Lower leg skin (tissue), 4 donors: ENCODE results near the gene PRKCQ. TPM values are rescaled to one million over a fixed set of nuclear protein-coding genes. Genes with fewer than 3 reads are reported as not detected.

Source experiments
- DNase-seq, 2 donors: peaks; one replicate each; pipeline ENCODE4 v3.0.0-alpha.2; 2019; ENCODE audit warnings: low spot score in 2 of 2
- H3K4me3 ChIP-seq: fragments of 200-600 bp; sonication (generic); 2 replicates; pipeline ENCODE4 v1.5.1; 2017; ENCODE audit warnings: mild to moderate bottlenecking, low read depth; ENCODE audit not compliant: poor library complexity, severe bottlenecking
- CTCF ChIP-seq, 3 donors: fragments of 450-650 bp; IDR thresholded peaks; one replicate each; pipeline ENCODE4 v1.5.1; 2016; ENCODE audit warnings: antibody characterized with exemption in 3 of 3, mild to moderate bottlenecking in 3 of 3, moderate library complexity in 2 of 3
- POLR2A ChIP-seq, 2 donors: fragments of 450-650 bp; IDR thresholded peaks; one replicate each; pipeline ENCODE4 v1.6.1; 2016 to 2017; ENCODE audit warnings: antibody characterized with exemption in 2 of 2, mild to moderate bottlenecking in 1 of 2, moderate library complexity in 1 of 2
- WGBS, 2 donors: methylation state at CpG; one replicate each; pipeline ENCODE4 v1.1.5; 2018; 5-methylcytosine and 5-hydroxymethylcytosine counted together
- intact Hi-C: fragments of 100-400 bp; cut with DNase I; formaldehyde crosslinking; loops from one replicate; pipeline ENCODE4 v1.15.0; 2023; ENCODE audit warnings: low total_unique reads
- total RNA-seq, 4 donors: library from RNA; depleted of rRNA; stranded (reverse); fragments of >200 nt; gene quantifications; one replicate each; pipeline ENCODE4 v1.1.0, GENCODE V29; 2016

The PRKCQ gene
- total RNA-seq, 4 donors from 2014 or later = 0.06 to 0.17 TPM; not detected in 2

GRCh38 chr10:6580279-6581029 is 378 bp upstream of the PRKCQ start:
- whole genome bisulfite sequencing, 2 donors = 7 to 10% methylated on average over 17 to 30 of the region's 56 CpGs
- peak in 1 of 2 donors; percentile 88 for DNase-seq

DNA sequence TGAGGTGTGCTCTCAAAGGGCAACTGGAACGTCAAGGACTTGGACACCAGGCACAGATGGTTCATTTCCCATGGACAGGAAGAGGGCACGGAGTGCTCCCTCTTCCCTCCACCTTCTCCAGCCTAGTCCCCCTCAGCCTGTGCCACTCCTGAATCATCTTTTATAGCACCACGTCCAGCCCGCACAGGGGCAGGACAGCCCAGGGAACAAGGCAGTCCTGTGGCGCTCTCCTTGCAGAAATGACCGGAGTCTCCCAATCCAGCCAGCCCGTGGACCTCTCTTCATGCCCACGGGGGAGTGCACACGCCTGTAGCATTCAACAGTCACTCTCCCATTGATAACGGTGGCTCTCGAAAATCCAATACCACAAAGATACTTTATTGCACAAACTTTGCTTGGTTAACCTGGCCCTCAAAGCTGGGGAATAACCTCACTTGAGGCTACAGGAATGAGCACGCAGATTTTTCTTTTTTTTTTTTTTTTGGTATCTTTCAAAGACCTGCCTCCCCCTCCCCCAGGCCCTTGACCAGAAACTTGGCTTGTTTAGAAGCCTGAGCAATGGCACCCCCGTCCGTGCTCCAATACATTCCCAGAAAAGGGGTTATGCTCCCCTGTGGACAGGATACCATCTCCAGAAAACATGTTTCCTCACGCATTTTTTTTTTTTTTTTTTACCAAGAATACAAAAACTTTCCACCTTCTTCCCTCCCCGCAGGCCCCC is 733 bp downstream of the PRKCQ start:
- peak overlapping the region; percentile 38 for H3K4me3 ChIP-seq
- WGBS, 2 donors = 21 to 27% methylated on average over 16 of the region's 16 CpGs
- intact Hi-C loops = no loop called here
- DNase-seq = no peak
- TF ChIP-seq POLR2A (IDR thresholded peaks at IDR 0.05) = no peak
- TF ChIP-seq CTCF (IDR thresholded peaks at IDR 0.05) = no peak

More at GRCh38 chr10:6580279-6581029, 378 bp upstream of the PRKCQ start:
- H3K4me3 ChIP-seq = peak overlapping the region; percentile 49
- TF ChIP-seq CTCF (IDR thresholded peaks at IDR 0.05) (no peak), POLR2A (IDR thresholded peaks at IDR 0.05) (no peak)
- intact Hi-C loops = no loop called here

DNA sequence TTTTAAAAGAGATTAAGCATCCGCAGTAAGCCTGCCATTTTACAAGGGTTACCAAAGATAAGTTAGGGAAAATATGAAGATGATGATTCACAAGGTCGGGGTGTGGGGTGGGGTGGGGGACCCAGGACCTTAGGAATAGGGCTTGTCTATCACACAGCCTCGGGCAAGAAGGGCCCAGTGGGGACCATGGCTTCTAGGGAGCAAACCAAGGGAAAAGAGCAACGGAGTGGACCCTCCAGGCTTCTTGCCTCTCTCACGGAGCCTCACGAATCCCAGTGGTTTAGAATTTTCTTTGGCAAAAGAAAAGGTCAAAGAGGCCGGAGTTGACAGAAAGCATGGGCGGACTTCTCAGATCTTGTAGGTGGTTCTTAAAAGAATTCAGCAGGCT is 1.3 kb downstream of the PRKCQ start:
- no peak overlapping the region for H3K4me3 ChIP-seq
- peak in 1 of 2 donors; percentile 70 for DNase-seq
- TF ChIP-seq CTCF (IDR thresholded peaks at IDR 0.05) (no peak), POLR2A (IDR thresholded peaks at IDR 0.05) (no peak)
- WGBS, 2 donors = 71 to 75% methylated on average over 8 of the region's 8 CpGs
- intact Hi-C loops = no loop called here

- 63 to 70% methylated on average over 11 of the region's 11 CpGs for WGBS, 2 donors
- intact Hi-C loops = no loop called here
- no peak for TF ChIP-seq POLR2A (IDR thresholded peaks at IDR 0.05)
- TF ChIP-seq CTCF (IDR thresholded peaks at IDR 0.05) = no peak
- H3K4me3 ChIP-seq = no peak overlapping the region
- DNase-seq = no peak
Measured at GRCh38 chr10:6578251-6578771, 1.8 kb downstream of the PRKCQ start.

- 68 to 78% methylated on average over 4 of the region's 4 CpGs for WGBS, 2 donors
- intact Hi-C loops = no loop called here
- DNase-seq = no peak
- H3K4me3 ChIP-seq = no peak overlapping the region
- TF ChIP-seq CTCF (IDR thresholded peaks at IDR 0.05) = no peak
- TF ChIP-seq POLR2A (IDR thresholded peaks at IDR 0.05) = no peak
Measured at GRCh38 chr10:6576326-6576725, 3.8 kb downstream of the PRKCQ start.
